GM12865 (cell line): Measurements from ENCODE around the gene SPP1.
"Not testable (repeated sequence)": the region's sequence is repeated elsewhere in the genome, so short reads cannot be mapped to it uniquely, and the experiment has no call there.

Source experiments
- DNase-seq: peaks from one replicate; pipeline ENCODE4 v3.0.0; 2010; ENCODE audit warnings: low read depth
- H3K4me3 ChIP-seq: 2 replicates; pipeline ENCODE4 v1.5.1; 2011; ENCODE audit warnings: mild to moderate bottlenecking, low read depth, low read length, control low read depth
- TF ChIP-seq, protein P1 (sequence below): IDR thresholded peaks from 2 replicates; pipeline ENCODE4 v1.5.1; 2011; ENCODE audit warnings: low read length, control low read depth, low read depth, inconsistent platforms; ENCODE audit not compliant: insufficient read depth; ENCODE audit errors: missing control alignments

Gene SPP1

DNA sequence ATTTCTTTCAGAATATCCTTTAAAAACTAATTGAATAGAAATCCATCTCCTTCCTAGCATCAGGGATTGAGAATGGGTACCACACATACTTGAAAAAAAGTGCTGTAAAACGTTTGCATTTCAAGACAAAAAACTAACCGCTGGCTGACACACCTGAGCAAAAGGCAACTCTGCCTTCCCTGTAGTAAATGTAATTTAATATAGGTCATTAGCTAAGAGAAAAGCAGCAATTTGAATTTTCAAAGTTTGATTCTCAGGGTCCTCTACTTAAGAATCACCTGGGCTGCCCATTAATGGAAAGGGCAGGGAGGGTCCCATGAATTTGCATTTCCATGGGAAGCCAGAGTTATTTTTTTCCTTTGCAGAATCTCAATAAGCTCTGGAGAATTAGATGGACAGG is 40.5 kb upstream of the SPP1 start:
- DNase-seq: no peak
- H3K4me3 ChIP-seq: no peak overlapping the region
- TF ChIP-seq, protein P1, sequence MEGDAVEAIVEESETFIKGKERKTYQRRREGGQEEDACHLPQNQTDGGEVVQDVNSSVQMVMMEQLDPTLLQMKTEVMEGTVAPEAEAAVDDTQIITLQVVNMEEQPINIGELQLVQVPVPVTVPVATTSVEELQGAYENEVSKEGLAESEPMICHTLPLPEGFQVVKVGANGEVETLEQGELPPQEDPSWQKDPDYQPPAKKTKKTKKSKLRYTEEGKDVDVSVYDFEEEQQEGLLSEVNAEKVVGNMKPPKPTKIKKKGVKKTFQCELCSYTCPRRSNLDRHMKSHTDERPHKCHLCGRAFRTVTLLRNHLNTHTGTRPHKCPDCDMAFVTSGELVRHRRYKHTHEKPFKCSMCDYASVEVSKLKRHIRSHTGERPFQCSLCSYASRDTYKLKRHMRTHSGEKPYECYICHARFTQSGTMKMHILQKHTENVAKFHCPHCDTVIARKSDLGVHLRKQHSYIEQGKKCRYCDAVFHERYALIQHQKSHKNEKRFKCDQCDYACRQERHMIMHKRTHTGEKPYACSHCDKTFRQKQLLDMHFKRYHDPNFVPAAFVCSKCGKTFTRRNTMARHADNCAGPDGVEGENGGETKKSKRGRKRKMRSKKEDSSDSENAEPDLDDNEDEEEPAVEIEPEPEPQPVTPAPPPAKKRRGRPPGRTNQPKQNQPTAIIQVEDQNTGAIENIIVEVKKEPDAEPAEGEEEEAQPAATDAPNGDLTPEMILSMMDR: no peak

DNA sequence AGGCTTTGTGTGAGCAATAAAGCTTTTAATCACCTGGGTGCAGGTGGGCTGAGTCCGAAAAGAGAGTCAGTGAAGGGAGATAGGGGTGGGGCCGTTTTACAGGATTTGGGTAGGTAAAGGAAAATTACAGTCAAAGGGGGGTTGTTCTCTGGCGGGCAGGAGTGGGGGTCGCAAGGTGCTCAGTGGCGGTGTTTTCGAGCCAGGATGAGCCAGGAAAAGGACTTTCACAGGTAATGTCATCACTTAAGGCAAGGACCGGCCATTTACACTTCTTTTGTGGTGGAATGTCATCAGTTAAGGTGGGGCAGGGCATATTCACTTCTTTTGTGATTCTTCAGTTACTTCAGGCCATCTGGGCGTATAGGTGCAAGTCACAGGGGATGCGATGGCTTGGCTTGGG is 39.6 kb upstream of the SPP1 start:
- not testable (repeated sequence) for H3K4me3 ChIP-seq

DNA sequence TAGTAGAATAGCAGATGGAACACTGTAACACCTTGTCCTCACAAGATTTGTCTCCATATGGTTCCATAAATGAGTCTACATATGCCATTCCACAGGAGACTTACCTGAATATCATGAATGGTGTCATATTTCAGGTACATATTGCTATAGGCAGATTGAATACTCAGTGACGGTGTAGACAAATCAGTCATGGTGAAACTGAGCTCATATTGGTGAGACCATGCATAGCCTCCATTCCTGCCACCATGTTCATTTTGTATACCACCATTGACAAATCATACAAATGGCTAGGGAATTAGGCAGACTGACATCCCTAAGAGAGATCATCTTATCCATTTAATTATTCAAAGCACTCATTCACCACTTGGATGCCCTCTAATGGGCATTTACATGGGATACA is 38.0 kb upstream of the SPP1 start:
- no peak overlapping the region for H3K4me3 ChIP-seq
- TF ChIP-seq, protein P1: no peak
- DNase-seq: no peak

More for the DNA sequence above, 39.6 kb upstream of the SPP1 start:
- not testable (repeated sequence) for DNase-seq

DNA sequence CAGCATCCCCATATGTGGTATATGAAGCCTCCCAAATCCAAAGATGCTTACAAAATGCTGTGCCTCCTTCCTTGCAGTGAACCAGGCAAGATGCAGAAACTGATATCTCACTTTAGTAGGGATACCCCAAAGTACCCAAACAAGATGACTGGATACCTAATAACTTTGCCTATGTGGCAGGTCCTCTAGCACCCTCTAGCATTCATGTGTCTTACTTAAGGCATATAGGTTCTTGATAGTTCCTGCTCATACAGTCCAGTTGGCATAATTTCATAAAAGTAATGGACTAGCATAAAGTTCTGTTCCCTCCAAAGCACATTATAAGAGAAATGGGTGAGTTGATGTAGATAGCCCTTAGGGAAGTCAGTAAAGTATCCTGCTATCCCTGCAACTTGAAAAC is 36.8 kb upstream of the SPP1 start:
- DNase-seq: no peak
- H3K4me3 ChIP-seq: no peak overlapping the region
- TF ChIP-seq, protein P1: no peak

DNA sequence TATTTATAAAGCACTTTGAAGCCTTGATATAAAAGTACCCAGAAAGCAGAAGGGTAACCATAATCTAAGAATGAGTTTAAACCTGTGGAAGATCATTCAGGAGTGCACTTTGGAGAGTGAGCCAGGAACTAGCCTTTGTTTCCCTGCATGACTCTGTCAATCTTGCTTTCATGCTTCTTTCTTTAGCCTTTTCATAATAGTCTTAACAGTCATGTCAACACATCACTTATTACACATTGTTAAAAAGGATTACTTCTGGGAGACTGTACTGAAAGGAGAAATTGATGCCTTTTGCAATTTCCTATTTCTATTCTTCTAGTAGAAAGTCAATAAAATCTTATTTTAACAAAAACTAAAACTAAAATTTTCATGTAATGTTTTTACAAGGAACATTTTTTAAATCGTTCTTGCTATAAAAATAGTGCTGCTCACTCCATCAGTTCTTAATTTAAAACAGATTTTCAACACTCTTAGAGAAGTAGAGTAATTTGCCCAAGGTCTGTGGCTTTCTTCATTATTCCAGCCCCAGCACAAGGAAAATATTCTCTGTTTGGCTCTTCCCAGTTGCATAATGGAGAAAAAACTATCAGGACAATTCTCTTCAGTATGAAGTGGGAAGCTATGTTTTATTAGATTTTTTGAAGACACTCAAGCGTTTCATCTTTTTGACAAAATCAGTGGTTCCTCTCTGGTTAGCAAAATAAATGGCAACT is 35.4 kb upstream of the SPP1 start:
- no peak for DNase-seq
- no peak overlapping the region for H3K4me3 ChIP-seq
- TF ChIP-seq, protein P1: no peak

DNA sequence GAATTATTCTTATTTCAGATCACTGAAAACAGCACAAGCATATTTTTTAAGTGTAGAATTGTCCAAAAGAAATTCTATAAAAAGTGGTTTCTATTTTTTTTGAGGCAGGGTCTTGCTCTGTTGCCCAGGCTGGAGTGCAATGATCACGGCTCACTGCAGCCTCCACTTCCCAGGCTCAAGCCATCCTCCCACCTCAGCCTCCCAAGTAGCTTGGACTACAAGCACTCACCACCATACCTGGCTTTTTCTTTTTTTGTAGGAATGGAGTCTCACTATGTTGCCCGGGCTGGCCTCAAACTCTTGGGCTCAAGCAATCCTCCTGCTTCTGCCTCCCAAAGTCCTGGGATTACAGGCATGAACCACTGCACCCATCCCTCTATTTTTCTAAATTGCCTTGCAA is 34.7 kb upstream of the SPP1 start:
- DNase-seq, H3K4me3 ChIP-seq: not testable (repeated sequence)

DNA sequence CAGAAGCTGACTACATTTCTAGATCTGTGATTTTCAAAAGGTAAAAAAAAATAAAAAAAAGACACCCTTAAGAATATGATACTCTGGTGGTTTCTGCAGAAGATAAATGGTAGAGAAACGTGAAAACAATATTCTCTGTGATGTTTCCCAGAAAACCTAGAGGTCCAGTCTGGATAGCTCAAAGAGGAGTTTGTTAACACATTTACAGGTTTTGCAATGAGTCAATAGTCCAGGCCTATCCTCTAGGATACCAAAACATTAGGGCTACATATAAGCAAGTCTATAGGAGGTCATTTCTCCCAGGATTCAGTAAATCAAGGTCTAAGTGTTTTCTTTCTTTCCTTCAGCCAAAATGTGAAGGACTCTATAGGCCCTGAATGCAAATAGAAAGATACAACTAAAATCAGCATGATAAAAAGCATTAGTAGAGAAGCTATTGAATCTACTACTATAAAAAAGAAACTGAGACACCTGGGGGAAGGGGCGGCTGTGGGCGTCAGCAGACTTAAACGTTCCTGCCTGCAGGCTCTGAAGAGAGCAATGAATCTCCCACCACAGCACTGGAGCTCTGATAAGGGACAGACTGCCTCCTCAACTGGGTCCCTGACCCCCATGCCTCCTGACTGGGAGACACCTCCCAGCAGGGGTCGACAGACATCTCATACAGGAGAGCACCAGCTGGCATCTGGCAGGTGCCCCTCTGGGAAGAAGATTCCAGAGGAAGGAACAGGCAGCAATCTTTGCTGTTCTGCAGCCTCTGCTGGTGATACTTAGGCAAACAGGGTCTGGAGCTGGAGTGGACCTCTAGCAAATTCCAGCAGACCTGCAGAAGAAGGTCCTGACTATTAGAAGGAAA is 33.7 kb upstream of the SPP1 start:
- H3K4me3 ChIP-seq: no peak overlapping the region
- TF ChIP-seq, protein P1: no peak
- no peak for DNase-seq
